Neuron (in vitro differentiated cells): ENCODE measurements around the gene PRR20A.
"Not testable (repeated sequence)": the region's sequence is repeated elsewhere in the genome, so short reads cannot be mapped to it uniquely, and the experiment has no call there.

ENCODE experiments used
- H2AFZ ChIP-seq: one replicate; pipeline ENCODE4 v1.6.1; 2013; ENCODE audit warnings: low read depth, mild to moderate bottlenecking, inconsistent platforms, low read length, moderate library complexity
- H3K27me3 ChIP-seq: one replicate; pipeline ENCODE4 v1.6.1; 2013; ENCODE audit warnings: low read length; ENCODE audit not compliant: insufficient read depth
- H3K36me3 ChIP-seq: one replicate; pipeline ENCODE4 v1.6.1; 2013; ENCODE audit warnings: low read length; ENCODE audit not compliant: insufficient read depth
- H3K4me1 ChIP-seq: one replicate; pipeline ENCODE4 v1.6.1; 2013; ENCODE audit warnings: low read length; ENCODE audit not compliant: insufficient read depth
- H3K4me3 ChIP-seq: 2 replicates; pipeline ENCODE4 v1.5.1; 2013; ENCODE audit warnings: mild to moderate bottlenecking, low read length, moderate library complexity
- H3K9me3 ChIP-seq: one replicate; pipeline ENCODE4 v1.6.1; 2013; ENCODE audit warnings: low read length

Gene PRR20A

GRCh38 chr13:57140235-57140968, at the start of gene PRR20A:
Gene PRR20A (plus strand): TSS chr13:57140918. CDS start chr13:57141305, 387 bp downstream.
- H2AFZ ChIP-seq, H3K36me3 ChIP-seq, H3K4me1 ChIP-seq, H3K4me3 ChIP-seq, H3K27me3 ChIP-seq, H3K9me3 ChIP-seq: not testable (repeated sequence)

GRCh38 chr13:57114945-57115344, 25.8 kb upstream of the PRR20A start:
- Histone ChIP-seq H2AFZ (no peak overlapping the region), H3K4me1 (no peaks in the 10 kb centered on the region), H3K36me3 (no peaks in the 10 kb centered on the region), H3K9me3 (no peaks in the 10 kb centered on the region), H3K4me3 (no peak overlapping the region), H3K27me3 (no peaks in the 10 kb centered on the region)

GRCh38 chr13:57123681-57124080, 17.0 kb upstream of the PRR20A start:
- Histone ChIP-seq H3K27me3 (no peaks in the 10 kb centered on the region), H2AFZ (no peak overlapping the region), H3K9me3 (no peaks in the 10 kb centered on the region)

GRCh38 chr13:57128909-57129308, 11.8 kb upstream of the PRR20A start:
- Histone ChIP-seq H3K36me3 (no peaks in the 10 kb centered on the region), H2AFZ (no peak overlapping the region), H3K9me3 (no peaks in the 10 kb centered on the region), H3K27me3 (no peaks in the 10 kb centered on the region), H3K4me1 (no peaks in the 10 kb centered on the region), H3K4me3 (no peak overlapping the region)

More at GRCh38 chr13:57123681-57124080, 17.0 kb upstream of the PRR20A start:
- Histone ChIP-seq H3K36me3 (no peaks in the 10 kb centered on the region), H3K4me3 (no peak overlapping the region), H3K4me1 (no peaks in the 10 kb centered on the region)

- Histone ChIP-seq H3K27me3 (no peaks in the 10 kb centered on the region), H2AFZ (peak overlapping the region; percentile 36), H3K4me1 (no peaks in the 10 kb centered on the region), H3K4me3 (no peak overlapping the region), H3K36me3 (no peaks in the 10 kb centered on the region), H3K9me3 (no peaks in the 10 kb centered on the region)
These were observed 4.6 kb upstream of the PRR20A start for GRCh38 chr13:57136093-57136492.

- H3K4me3 ChIP-seq: no peak overlapping the region
- no peaks in the 10 kb centered on the region for H3K9me3 ChIP-seq
- no peaks in the 10 kb centered on the region for H3K36me3 ChIP-seq
- no peaks in the 10 kb centered on the region for H3K27me3 ChIP-seq
- no peaks in the 10 kb centered on the region for H3K4me1 ChIP-seq
- no peak overlapping the region for H2AFZ ChIP-seq
These were observed 3.1 kb upstream of the PRR20A start for GRCh38 chr13:57137585-57137984.

GRCh38 chr13:57138988-57139387, 1.7 kb upstream of the PRR20A start:
- Histone ChIP-seq H2AFZ (no peak overlapping the region), H3K36me3 (no peaks in the 10 kb centered on the region), H3K4me1 (no peaks in the 10 kb centered on the region), H3K9me3 (no peaks in the 10 kb centered on the region), H3K27me3 (no peaks in the 10 kb centered on the region), H3K4me3 (no peak overlapping the region)

- not testable (repeated sequence) for H3K36me3 ChIP-seq, H2AFZ ChIP-seq, H3K27me3 ChIP-seq, H3K9me3 ChIP-seq, H3K4me3 ChIP-seq, H3K4me1 ChIP-seq
These were observed 937 bp upstream of the PRR20A start for GRCh38 chr13:57139781-57140180.

GRCh38 chr13:57147188-57147587, 6.5 kb downstream of the PRR20A start, which contains the start of gene PRR20B:
Gene PRR20B (plus strand): TSS chr13:57147488. CDS start chr13:57147875, 387 bp downstream.
- not testable (repeated sequence) for H3K9me3 ChIP-seq, H3K4me1 ChIP-seq, H3K4me3 ChIP-seq, H3K27me3 ChIP-seq, H2AFZ ChIP-seq, H3K36me3 ChIP-seq

GRCh38 chr13:57148106-57148505, 7.4 kb downstream of the PRR20A start:
- H3K36me3 ChIP-seq, H3K27me3 ChIP-seq, H3K9me3 ChIP-seq, H3K4me1 ChIP-seq, H3K4me3 ChIP-seq, H2AFZ ChIP-seq: not testable (repeated sequence)

GRCh38 chr13:57153761-57154160, 13.0 kb downstream of the PRR20A start, which contains the start of gene PRR20C:
Gene PRR20C (plus strand): TSS chr13:57154061. CDS start chr13:57154448, 387 bp downstream.
- H3K4me1 ChIP-seq, H3K36me3 ChIP-seq, H3K27me3 ChIP-seq, H3K4me3 ChIP-seq, H2AFZ ChIP-seq, H3K9me3 ChIP-seq: not testable (repeated sequence)

- H2AFZ ChIP-seq, H3K4me1 ChIP-seq, H3K9me3 ChIP-seq, H3K36me3 ChIP-seq, H3K4me3 ChIP-seq, H3K27me3 ChIP-seq: not testable (repeated sequence)
These were observed 19.6 kb downstream of the PRR20A start, which contains the start of gene PRR20D for GRCh38 chr13:57160332-57160731. Gene PRR20D (plus strand): TSS chr13:57160632. CDS start chr13:57161019, 387 bp downstream.

GRCh38 chr13:57166897-57167296, 26.2 kb downstream of the PRR20A start, which contains the start of gene PRR20E:
Gene PRR20E (plus strand): TSS chr13:57167197. CDS start chr13:57167584, 387 bp downstream.
- not testable (repeated sequence) for H2AFZ ChIP-seq, H3K4me3 ChIP-seq, H3K9me3 ChIP-seq, H3K36me3 ChIP-seq, H3K4me1 ChIP-seq, H3K27me3 ChIP-seq

GRCh38 chr13:57191667-57192066, 50.9 kb downstream of the PRR20A start:
- Histone ChIP-seq H3K27me3 (no peaks in the 10 kb centered on the region), H3K4me1 (no peaks in the 10 kb centered on the region), H2AFZ (no peak overlapping the region), H3K9me3 (no peaks in the 10 kb centered on the region), H3K4me3 (no peak overlapping the region), H3K36me3 (no peaks in the 10 kb centered on the region)
